Dermis blood vessel endothelial cell (primary cell): ENCODE data around the gene FNIP1. TPM values are rescaled to one million over a fixed set of nuclear protein-coding genes. Genes with fewer than 3 reads are reported as not detected.
"Not testable (repeated sequence)": the region's sequence is repeated elsewhere in the genome, so short reads cannot be mapped to it uniquely, and the experiment has no call there.

Experiments used
- DNase-seq: peaks from one replicate; pipeline ENCODE4 v3.0.0; 2010
- total RNA-seq: library from RNA; depleted of rRNA; stranded (reverse); fragments of >200 nt; gene quantifications from 2 replicates; pipeline ENCODE4 v1.2.3, GENCODE V29; 2014

FNIP1 gene
- total RNA-seq, 1 donor from 2014 or later: 37.3 TPM

GRCh38 chr5:131786900-131787692, 9.7 kb downstream of the FNIP1 start:
- DNase-seq: no peak

GRCh38 chr5:131786036-131786435, 10.8 kb downstream of the FNIP1 start:
- DNase-seq: no peak

- DNase-seq: no peak
Observed at GRCh38 chr5:131783874-131784273, 12.9 kb downstream of the FNIP1 start.

- DNase-seq: no peak
Observed at GRCh38 chr5:131783357-131783756, 13.5 kb downstream of the FNIP1 start.

GRCh38 chr5:131782717-131783116, 14.1 kb downstream of the FNIP1 start:
- DNase-seq: no peak

DNA sequence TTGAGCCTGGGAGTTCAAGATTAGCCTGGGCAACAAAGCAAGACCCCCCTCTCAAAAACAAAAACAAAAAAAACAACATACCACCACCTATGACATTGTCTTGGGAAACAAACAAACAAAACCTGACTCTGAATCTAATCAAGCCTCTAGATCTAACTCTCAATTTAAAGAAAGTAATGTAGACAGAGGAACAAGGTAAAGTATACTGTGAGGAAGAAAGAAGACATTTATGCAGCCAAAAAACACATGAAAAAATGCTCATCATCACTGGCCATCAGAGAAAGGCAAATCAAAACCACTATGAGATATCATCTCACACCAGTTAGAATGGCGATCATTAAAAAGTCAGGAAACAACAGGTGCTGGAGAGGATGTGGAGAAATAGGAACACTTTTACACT, 18.7 kb downstream of the FNIP1 start:
- DNase-seq: not testable (repeated sequence)

GRCh38 chr5:131776450-131776849, 20.4 kb downstream of the FNIP1 start:
- DNase-seq: no peak

DNA sequence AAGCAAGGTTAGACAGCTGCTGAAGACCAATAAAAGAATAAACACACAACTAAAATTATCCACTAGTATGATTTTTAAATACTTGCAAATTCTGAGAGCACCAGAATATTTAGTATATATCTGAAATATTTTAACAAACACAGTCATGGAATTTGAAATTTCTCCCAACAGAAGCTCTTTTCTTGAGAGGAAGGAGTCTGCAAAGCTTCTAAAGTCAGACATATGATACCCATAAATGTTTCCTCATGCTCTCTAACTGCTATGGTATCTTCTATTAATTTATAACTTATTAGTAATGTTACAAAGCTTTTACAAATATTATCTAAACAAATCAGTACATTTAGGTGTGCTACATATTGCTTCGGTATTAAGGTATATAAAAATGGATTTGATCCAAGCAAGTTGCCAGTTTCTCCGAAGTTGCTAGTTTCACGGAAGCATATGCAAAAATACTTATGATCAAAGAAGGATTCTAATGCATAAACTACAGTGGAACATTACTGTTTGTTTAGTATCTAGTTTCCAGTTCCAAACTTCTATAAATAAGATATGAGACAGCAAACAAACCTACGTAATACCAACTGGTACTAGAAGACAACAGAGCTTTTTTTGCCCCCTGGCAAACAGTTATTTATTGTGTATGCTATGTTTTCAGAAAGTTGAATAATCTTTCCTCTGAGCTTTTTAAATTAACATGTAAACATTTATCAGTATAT, 22.0 kb downstream of the FNIP1 start:
- no peak for DNase-seq

- DNase-seq: peak; percentile 37
Observed at GRCh38 chr5:131773805-131774204, 23.0 kb downstream of the FNIP1 start.

DNA sequence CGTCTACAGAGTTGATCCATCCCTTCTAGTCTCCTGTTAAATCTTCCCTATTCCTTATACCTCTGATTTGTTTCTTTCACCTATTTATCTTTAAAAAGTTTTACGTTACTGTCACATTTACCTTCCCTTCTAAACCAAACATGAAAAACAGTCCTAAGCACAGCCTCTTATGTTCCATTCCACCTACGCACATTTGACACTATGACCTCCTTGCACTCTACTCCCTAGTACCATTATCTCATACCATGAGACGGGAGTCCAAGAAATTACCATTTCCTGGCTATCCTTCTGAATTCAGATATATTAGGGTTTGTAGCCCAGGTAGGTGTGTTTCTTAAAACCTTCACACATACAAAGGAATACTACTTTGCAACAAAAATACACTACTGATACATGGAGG, 25.1 kb downstream of the FNIP1 start:
- DNase-seq: no peak

- no peak for DNase-seq
Observed at GRCh38 chr5:131769961-131770360, 26.9 kb downstream of the FNIP1 start.

GRCh38 chr5:131769336-131769735, 27.5 kb downstream of the FNIP1 start:
- no peak for DNase-seq

DNA sequence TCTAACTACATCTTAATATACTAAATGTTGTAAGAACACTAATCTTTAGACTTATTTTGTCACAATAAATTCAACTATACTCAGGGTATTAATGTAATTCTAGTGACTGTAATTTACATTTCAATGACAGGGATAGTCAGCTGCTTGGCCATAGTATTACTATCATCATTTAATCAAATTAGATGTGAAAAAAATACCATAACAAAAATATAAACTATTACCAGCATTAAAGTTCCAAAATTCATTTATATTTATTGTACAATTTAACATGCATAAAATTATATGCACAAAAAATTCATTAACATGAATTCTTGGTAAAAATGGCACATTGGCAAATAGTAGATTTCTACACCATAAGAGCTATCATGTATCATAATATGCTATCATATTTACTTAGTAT, 28.9 kb downstream of the FNIP1 start:
- no peak for DNase-seq

DNA sequence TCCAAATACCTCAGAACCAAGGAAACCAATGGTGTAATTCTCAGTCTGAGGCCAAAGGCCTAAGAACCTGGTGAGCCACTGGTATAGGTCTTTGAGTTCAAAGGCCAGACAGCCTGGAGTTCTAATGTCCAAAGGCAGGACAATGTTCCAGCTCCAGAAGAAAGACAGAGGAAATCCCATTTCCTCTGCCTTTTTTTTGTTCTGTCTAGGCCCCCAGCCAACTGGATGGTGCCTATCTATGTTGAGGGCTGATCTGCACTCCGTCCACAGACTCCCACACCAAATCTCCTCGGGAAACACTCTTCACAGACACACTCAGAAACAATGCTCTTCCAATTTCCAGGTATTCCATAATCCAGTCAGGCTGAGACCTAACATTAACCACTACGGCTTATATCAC, 30.1 kb downstream of the FNIP1 start:
- peak; percentile 48 for DNase-seq

DNA sequence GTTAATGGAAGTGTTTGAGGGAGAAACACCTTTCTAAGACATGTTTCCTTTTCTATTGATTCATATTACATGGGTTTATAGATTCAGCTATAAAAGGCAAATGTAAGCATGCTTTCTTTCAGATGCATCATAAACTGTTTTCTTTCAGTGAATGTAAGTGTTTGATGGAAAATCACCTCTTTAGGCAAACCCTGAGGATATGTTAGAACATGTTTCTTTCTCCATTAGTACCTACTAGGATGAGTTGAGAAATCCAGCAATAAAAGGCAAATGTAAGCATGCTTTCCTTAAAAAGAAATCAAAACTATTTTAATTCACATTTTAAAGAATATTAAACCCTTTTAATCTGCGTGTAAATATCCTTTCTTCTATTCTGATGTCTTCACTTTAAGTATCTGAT, 31.6 kb downstream of the FNIP1 start:
- DNase-seq: no peak

- no peak for DNase-seq
Observed at GRCh38 chr5:131763968-131764367, 32.8 kb downstream of the FNIP1 start.

DNA sequence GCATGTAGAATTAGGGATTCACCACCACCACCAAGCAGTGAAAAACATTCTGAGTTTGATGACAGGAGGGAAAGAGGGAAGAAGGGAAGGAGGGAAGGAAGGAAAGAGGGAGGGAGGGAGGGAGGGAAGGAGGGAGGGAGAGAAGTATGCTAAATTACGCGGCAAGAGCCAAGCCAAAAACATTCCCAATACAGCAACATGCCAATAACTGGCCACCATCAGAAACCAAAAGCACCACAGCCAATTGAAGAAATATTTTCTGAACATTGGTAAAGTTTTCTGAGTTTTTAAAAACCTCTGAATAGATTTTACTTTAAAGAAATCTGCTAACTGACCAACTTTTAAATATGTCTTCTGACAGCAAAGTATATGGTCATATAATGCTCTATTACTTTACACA, 36.0 kb downstream of the FNIP1 start:
- no peak for DNase-seq

DNA sequence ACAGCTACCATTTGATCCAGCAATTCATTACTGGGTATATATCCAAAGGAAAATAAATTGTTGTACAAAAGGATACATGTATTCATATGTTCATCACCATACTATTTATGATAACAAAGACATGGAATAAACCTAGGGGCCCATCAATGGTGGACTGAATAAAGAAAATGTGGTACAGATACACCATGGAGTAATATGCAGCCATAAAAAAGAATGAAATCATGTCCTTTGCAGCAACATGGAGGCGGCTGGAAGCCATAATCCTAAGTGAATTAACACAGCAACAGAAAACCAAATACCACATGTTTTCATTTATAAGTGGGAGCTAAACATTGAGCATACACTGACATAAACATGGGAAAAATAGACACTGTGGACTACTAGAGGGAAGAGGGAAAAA, 37.1 kb downstream of the FNIP1 start:
- no peak for DNase-seq

- DNase-seq: no peak
Observed at GRCh38 chr5:131758520-131758900, 38.3 kb downstream of the FNIP1 start.

GRCh38 chr5:131757830-131758519, 38.8 kb downstream of the FNIP1 start:
- DNase-seq: no peak

DNA sequence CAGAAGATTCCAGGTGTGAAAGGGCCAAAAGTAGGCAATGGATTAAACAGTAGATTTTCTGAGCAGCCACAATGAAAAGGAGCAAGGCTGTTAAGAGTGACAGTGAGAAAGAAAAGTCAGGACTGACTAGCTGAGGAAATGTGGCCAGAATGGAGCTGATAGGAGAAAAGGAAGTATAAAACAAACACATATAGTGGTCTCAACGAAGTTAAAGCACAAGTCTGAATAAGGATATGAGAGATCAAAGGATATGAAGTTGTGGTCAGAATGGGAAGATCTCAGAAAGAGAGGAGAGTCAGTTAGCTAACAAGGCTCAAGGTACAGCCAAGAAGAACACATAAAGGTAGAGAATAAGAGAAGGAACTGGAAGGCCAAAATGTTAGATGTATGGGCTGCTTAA, 39.9 kb downstream of the FNIP1 start:
- DNase-seq: no peak

DNA sequence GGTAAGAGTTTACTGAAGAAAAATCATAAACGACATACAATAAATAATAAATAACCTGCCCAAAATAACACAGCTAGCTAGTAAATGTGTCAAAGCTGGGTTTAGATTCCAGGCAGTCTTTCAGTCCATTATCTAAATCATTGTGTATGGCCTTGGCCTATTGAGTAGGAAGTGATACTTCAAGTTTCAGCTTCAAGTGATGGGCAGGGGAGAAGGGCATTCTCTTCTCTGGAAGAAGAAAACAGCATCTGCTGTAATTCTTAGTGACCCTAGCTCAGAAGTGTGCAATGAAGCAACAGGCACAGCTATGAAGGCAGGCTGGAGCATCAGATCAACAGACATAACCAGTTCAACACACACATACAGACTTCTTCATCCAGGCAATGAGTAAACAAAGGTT, 42.5 kb downstream of the FNIP1 start:
- DNase-seq: no peak

- DNase-seq: no peak
Observed at GRCh38 chr5:131751506-131751905, 45.3 kb downstream of the FNIP1 start.
